ENCODE measurements around the gene CACNG4.

GRCh38 chr17:67059372-67059771, 94.9 kb downstream of the CACNG4 start:
- no peak for TF ChIP-seq CTCF (IDR thresholded peaks at IDR 0.05)
- no peak for TF ChIP-seq POLR2A (IDR thresholded peaks at IDR 0.05)
